Sigmoid colon (tissue), 4 donors: ENCODE measurements around the gene ZRANB3.
"Not testable (repeated sequence)": the region's sequence is repeated elsewhere in the genome, so short reads cannot be mapped to it uniquely, and the experiment has no call there.

ENCODE experiments used
- CTCF ChIP-seq, 4 experiments: fragments of 450-650 bp in 3 of 4; fragments of 200-600 bp in 1 of 4; IDR thresholded peaks; one replicate each; pipeline ENCODE4 v1.5.1; 2016 to 2019; ENCODE audit warnings: antibody characterized with exemption in 4 of 4, mild to moderate bottlenecking in 3 of 4, moderate library complexity in 2 of 4
- POLR2A ChIP-seq, 2 donors: fragments of 450-650 bp; IDR thresholded peaks; one replicate each; pipeline ENCODE4 v1.6.1; 2016; ENCODE audit warnings: antibody characterized with exemption in 2 of 2, mild to moderate bottlenecking in 2 of 2, moderate library complexity in 2 of 2
- POLR2AphosphoS5 ChIP-seq, 4 donors: sonication (generic); formaldehyde crosslinking; IDR thresholded peaks; one replicate each; pipeline ENCODE4 v1.6.1; 2017; ENCODE audit warnings: antibody characterized with exemption in 4 of 4

DNA sequence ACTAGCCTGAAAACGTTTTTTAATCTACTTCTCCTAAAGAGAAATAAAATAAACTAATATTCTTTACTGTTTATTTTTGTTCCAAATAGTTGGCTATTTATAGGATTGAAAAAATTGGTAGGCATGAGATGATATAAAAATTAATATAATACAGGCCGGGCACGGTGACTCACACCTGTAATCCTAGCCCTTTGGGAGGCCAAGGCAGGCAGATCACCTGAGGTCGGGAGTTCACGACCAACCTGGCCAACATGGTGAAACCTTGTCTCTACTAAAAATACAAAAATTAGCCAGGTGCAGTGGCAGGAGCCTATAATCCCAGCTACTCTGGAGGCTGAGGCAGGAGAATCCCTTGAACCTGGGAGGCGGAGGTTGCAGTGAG, 409.4 kb downstream of the ZRANB3 start:
- not testable (repeated sequence) for TF ChIP-seq POLR2A, CTCF, POLR2AphosphoS5 (IDR thresholded peaks at IDR 0.05)
